GM23338 (cell line): ENCODE data around the gene MAMDC2. TPM values are rescaled to one million over a fixed set of nuclear protein-coding genes. Genes with fewer than 3 reads are reported as not detected.

Source experiments
- ATAC-seq: fragments of 200-7000 bp; cut with Tn5 transposase; 3 replicates; pipeline ENCODE4 v1.9.1; 2020
- DNase-seq: peaks from one replicate; pipeline ENCODE4 v3.0.0-alpha.2; 2015; ENCODE audit warnings: low spot score
- H2AFZ ChIP-seq: fragments of 200-600 bp; sonication (generic); 2 replicates; pipeline ENCODE4 v1.8.0; 2016; ENCODE audit warnings: antibody characterized with exemption, mild to moderate bottlenecking, moderate library complexity
- H3F3A ChIP-seq: fragments of 200-600 bp; sonication (generic); replicated peaks from 2 replicates; pipeline ENCODE4 v1.8.0; 2017; ENCODE audit warnings: antibody characterized with exemption, mixed run types, low read depth
- H3K27ac ChIP-seq: fragments of 200-600 bp; sonication (generic); 2 replicates; pipeline ENCODE4 v1.6.1; 2016; ENCODE audit warnings: low read depth
- H3K27me3 ChIP-seq: fragments of 200-600 bp; sonication (generic); 2 replicates; pipeline ENCODE4 v1.8.0; 2016; ENCODE audit warnings: mild to moderate bottlenecking, mixed run types, moderate library complexity; ENCODE audit not compliant: insufficient read depth
- H3K36me3 ChIP-seq: fragments of 200-600 bp; sonication (generic); 2 replicates; pipeline ENCODE4 v1.8.0; 2016; ENCODE audit warnings: mild to moderate bottlenecking; ENCODE audit not compliant: insufficient read depth
- H3K4me1 ChIP-seq: fragments of 200-600 bp; sonication (generic); 2 replicates; pipeline ENCODE4 v1.8.0; 2016; ENCODE audit warnings: mild to moderate bottlenecking, moderate library complexity; ENCODE audit not compliant: insufficient read depth
- H3K4me2 ChIP-seq: fragments of 200-600 bp; sonication (generic); 2 replicates; pipeline ENCODE4 v1.7.1; 2017; ENCODE audit warnings: mixed run types
- H3K4me3 ChIP-seq: fragments of 200-600 bp; sonication (generic); 2 replicates; pipeline ENCODE4 v1.6.1; 2016; ENCODE audit warnings: mixed run types
- H3K79me2 ChIP-seq: fragments of 200-600 bp; sonication (generic); replicated peaks from 2 replicates; pipeline ENCODE4 v1.8.0; 2017; ENCODE audit warnings: mild to moderate bottlenecking; ENCODE audit not compliant: insufficient read depth
- H3K9me2 ChIP-seq: fragments of 200-600 bp; sonication (generic); 2 replicates; pipeline ENCODE4 v1.8.0; 2017; ENCODE audit not compliant: insufficient read depth
- H4K20me1 ChIP-seq: fragments of 200-600 bp; sonication (generic); replicated peaks from 2 replicates; pipeline ENCODE4 v1.8.0; 2017; ENCODE audit warnings: mild to moderate bottlenecking; ENCODE audit not compliant: insufficient read depth
- H3K27ac Mint-ChIP-seq: 2 replicates; pipeline ENCODE4 v1.8.0; 2020; ENCODE audit warnings: inconsistent platforms, mild to moderate bottlenecking, moderate library complexity, mixed read lengths
- H3K27me3 Mint-ChIP-seq: 3 replicates; pipeline ENCODE4 v1.8.0; 2022; ENCODE audit warnings: low read depth, mild to moderate bottlenecking, moderate library complexity, mixed read lengths, inconsistent platforms; ENCODE audit not compliant: insufficient read depth, poor library complexity
- H3K36me3 Mint-ChIP-seq: 3 replicates; pipeline ENCODE4 v1.8.0; 2021; ENCODE audit warnings: low read depth, mild to moderate bottlenecking, inconsistent platforms, moderate library complexity, mixed read lengths
- H3K4me1 Mint-ChIP-seq: 3 replicates; pipeline ENCODE4 v1.8.0; 2020; ENCODE audit warnings: mild to moderate bottlenecking, inconsistent platforms, mixed read lengths
- H3K4me3 Mint-ChIP-seq: 3 replicates; pipeline ENCODE4 v1.8.0; 2021; ENCODE audit warnings: moderate library complexity, mild to moderate bottlenecking, inconsistent platforms, mixed read lengths
- H3K9me3 Mint-ChIP-seq: 3 replicates; pipeline ENCODE4 v1.8.0; 2020; ENCODE audit warnings: moderate library complexity, mild to moderate bottlenecking, inconsistent platforms, mixed read lengths
- ZNF462 ChIP-seq: fragments of 250-450 bp; sonication (Bioruptor Pico); IDR thresholded peaks from 2 replicates; pipeline ENCODE4 v1.5.0; 2020; ENCODE audit warnings: mild to moderate bottlenecking, moderate library complexity
- polyA plus RNA-seq: library from polyadenylated mRNA; unstranded; fragments of >200 nt; fragmentation: Nextera tagmentation; extraction: Ambion mirVana; gene quantifications from 2 replicates; pipeline ENCODE4 v1.2.1, GENCODE V29; 2016
- total RNA-seq: library from RNA; depleted of rRNA; stranded (reverse); fragments of >200 nt; shearing (Covaris generic); gene quantifications from 2 replicates; pipeline ENCODE4 v1.2.3, GENCODE V29; 2014
- TF ChIP-seq, protein P1 (sequence below): IDR thresholded peaks from 2 replicates; pipeline ENCODE4 v1.6.1; 2016; ENCODE audit warnings: antibody characterized with exemption
- TF ChIP-seq, protein P2 (sequence below), 2 experiments: fragments of 200-600 bp in 1 of 2; sonication (generic) in 1 of 2; conservative IDR thresholded peaks; 2 replicates each; pipeline versions ENCODE4 v1.5.1 to v1.6.1; 2016 to 2017; ENCODE audit warnings: antibody characterized with exemption in 2 of 2, low read depth in 2 of 2, mild to moderate bottlenecking in 2 of 2, moderate library complexity in 1 of 2

MAMDC2 gene
- total and polyA plus RNA-seq, 2 experiments from 2014 or later, result 7.7 to 19.6 TPM

GRCh38 chr9:70015099-70015498, 28.5 kb upstream of the MAMDC2 start (continued):
- no peak for TF ChIP-seq ZNF462 (CRISPR knock-in tag)

DNA sequence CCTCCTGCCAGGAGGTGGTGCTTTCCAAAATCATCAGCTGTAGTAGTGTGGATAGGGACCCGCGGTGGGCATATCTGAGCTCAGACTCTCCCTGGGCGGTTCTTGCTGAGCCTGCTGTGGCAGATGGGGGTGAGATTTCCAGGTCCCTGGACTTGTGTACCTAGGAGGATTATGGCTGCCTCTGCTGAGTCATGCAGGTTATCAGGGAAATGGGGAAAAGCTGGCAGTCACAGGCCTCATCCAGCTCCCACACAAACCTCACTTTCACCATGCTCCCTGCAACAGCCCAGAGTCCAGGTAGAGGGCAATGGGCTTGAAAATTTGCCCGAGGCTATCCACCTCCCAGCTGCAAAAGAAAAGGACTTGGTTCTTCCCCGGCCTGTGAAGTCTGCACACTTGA, 23.4 kb upstream of the MAMDC2 start:
- ATAC-seq, result peak; percentile 57
- Histone ChIP-seq H3K4me2 (no peak overlapping the region), H3K27ac (no peak overlapping the region)

More for the DNA sequence above, 23.4 kb upstream of the MAMDC2 start:
- TF ChIP-seq, protein P1, sequence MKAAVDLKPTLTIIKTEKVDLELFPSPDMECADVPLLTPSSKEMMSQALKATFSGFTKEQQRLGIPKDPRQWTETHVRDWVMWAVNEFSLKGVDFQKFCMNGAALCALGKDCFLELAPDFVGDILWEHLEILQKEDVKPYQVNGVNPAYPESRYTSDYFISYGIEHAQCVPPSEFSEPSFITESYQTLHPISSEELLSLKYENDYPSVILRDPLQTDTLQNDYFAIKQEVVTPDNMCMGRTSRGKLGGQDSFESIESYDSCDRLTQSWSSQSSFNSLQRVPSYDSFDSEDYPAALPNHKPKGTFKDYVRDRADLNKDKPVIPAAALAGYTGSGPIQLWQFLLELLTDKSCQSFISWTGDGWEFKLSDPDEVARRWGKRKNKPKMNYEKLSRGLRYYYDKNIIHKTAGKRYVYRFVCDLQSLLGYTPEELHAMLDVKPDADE, result no peak
- TF ChIP-seq, protein P2, sequence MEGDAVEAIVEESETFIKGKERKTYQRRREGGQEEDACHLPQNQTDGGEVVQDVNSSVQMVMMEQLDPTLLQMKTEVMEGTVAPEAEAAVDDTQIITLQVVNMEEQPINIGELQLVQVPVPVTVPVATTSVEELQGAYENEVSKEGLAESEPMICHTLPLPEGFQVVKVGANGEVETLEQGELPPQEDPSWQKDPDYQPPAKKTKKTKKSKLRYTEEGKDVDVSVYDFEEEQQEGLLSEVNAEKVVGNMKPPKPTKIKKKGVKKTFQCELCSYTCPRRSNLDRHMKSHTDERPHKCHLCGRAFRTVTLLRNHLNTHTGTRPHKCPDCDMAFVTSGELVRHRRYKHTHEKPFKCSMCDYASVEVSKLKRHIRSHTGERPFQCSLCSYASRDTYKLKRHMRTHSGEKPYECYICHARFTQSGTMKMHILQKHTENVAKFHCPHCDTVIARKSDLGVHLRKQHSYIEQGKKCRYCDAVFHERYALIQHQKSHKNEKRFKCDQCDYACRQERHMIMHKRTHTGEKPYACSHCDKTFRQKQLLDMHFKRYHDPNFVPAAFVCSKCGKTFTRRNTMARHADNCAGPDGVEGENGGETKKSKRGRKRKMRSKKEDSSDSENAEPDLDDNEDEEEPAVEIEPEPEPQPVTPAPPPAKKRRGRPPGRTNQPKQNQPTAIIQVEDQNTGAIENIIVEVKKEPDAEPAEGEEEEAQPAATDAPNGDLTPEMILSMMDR (conservative IDR thresholded peaks at IDR 0.05; ENCODE audit: low read depth in 2 of 2), result peak in 1 of 2 experiments; percentile 29; a peak in 2 of 4 replicates
- no peaks in the 10 kb centered on the region; the same call in 1 of the 2 replicates for H4K20me1 ChIP-seq
- no peak overlapping the region for H3K4me3 ChIP-seq
- Mint-ChIP-seq H3K4me3 (no peak overlapping the region), H3K27me3 (peaks cover 4% of the 10 kb centered on the region), H3K27ac (peak overlapping the region; percentile 67; the same call in 1 of the 2 replicates), H3K4me1 (peaks cover 8% of the 10 kb centered on the region; the same call in 2 of the 3 replicates), H3K9me3 (peaks cover 10% of the 10 kb centered on the region), H3K36me3 (peaks cover 7% of the 10 kb centered on the region; the same call in 2 of the 3 replicates)
- H3K79me2 ChIP-seq, result no peaks in the 10 kb centered on the region
- H3K27me3 ChIP-seq, result no peaks in the 10 kb centered on the region
- H2AFZ ChIP-seq, result peak overlapping the region; percentile 87
- H3K36me3 ChIP-seq, result no peaks in the 10 kb centered on the region
- peaks cover 11% of the 10 kb centered on the region; the same call in 1 of the 2 replicates for H3K4me1 ChIP-seq
- peak; percentile 14 for DNase-seq
- no peaks in the 10 kb centered on the region for H3F3A ChIP-seq
- peaks cover 5% of the 10 kb centered on the region; the same call in 1 of the 2 replicates for H3K9me2 ChIP-seq
